NK-92 (cell line): ENCODE measurements around the gene RSPH6A.

ENCODE experiments used
- DNase-seq: peaks from one replicate; lab custom pipeline; 2025; ENCODE audit not compliant: unreplicated experiment; lab: John Stamatoyannopoulos, UW

The RSPH6A gene

DNA sequence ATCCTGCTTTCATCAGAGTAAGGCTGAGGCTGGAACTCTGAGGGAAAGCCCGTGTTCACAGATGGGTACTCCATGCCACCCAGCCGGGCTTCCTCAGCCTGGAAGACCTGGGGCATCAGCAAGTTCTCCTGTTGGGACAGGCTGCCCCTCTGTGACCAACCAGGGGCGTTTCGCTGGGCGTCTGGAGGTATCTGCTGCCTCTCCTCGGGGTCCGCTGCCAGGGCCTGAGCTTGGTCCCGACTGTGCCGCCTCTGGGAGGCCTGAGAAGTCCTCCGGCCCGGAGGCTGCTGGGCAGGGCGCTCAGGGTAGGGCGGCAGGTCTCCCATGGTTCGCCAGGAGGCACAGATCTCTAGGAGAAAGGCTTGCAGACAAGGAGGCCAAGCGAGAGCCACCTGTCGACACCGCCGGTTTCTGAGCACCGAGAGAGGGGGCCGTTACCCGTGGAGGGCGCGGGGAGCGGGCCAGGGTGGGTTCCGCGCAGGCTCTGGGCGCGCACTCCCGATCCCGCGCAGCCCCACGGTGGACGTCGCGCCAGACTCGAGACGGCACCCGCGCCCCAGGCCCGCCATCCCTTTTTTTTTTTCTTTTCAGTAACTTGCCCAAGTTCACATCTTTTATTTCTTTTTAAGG, at the start of gene RSPH6A:
TSS of gene RSPH6A (minus strand) at position 458 of the 630 bp plus-strand sequence. CDS start at position 326, 132 bp downstream.
- DNase-seq = no peak

DNA sequence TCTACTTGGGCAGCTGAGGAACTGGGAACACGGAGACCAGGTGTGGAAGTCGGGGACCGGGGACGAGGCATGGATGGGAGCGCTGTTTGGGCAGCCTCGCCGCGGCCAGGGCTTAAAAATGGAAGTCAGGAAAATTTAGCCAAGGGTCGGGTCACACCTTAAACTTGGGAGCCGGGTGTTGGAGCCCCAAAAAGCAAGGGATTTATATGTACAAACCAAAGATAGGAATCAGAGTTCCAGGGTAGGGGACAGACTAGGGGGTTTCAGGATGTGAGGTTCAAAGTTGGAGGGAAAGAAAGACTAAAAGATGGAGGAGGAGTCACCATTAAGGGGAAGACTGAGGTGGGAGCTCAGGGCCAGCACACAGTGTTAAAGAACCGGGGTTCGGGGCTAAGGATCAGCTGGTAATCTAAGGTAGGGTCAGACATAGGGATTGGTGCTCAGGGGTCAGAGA, 49.5 kb upstream of the RSPH6A start:
- no peak for DNase-seq

DNA sequence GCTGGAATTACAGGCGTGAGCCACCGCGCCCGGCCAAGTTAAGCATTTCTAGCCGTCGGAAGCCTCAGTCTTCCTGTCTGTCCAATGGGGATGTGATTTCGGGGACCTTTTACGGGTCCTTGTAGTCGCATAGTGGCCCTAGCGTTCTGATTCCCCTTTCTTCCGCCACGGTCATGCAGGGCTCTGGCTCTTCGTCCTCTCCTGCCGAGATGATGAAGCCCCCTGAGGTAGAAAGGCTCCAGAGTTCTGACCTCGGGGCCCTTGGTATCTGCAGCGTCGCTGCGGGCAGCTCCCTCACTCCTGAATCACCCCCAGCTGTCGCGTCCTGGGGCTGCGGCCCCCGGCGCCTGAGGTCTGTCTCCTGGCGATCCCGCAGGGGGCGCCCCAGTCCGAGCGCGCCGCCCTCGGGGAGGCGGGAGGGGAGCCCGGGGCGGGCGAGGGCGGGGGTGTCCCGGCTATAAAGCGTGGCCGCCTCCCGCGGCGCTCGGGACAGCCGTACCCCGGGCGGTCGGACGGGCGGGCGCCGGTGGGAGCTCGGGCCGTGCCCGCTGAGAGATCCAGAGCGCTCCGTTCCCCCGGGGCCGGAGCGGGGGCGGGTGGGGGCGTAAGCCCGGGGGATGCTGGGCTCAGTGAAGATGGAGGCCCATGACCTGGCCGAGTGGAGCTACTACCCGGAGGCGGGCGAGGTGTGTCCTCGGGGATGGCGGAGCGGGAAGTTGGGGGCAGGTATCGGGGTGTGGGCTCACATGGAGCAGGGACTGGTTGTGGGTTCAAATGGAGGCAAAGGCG, 48.9 kb upstream of the RSPH6A start, which contains the start of gene FOXA3:
TSS of gene FOXA3 (plus strand) at position 487 of the 789 bp plus-strand sequence. CDS start at position 618, 131 bp downstream.
- DNase-seq = no peak

DNA sequence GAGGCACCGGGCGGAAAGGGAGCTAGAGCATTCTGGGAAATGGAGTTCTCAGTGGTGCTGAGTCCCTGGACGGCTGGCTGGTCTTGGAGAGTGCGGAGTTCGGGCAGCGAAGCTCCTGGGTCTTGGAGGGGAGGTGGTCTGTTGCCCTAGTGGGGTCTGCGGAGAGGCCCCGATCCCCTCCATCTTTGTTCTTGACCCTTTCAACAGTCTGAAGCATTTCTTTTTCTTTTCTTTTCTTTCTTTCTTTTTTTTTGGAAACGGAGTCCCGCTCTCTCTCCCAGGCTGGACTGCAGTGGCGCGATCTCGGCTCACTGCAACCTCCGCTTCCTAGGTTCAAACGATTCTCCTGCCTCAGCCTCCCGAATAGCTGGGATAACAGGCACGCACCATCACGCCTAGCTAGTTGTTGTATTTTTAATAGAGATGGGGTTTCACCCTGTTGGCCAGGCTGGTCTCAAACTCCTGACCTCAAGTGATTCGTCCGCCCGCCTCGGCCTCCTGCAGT, 48.3 kb upstream of the RSPH6A start:
- DNase-seq = no peak

DNA sequence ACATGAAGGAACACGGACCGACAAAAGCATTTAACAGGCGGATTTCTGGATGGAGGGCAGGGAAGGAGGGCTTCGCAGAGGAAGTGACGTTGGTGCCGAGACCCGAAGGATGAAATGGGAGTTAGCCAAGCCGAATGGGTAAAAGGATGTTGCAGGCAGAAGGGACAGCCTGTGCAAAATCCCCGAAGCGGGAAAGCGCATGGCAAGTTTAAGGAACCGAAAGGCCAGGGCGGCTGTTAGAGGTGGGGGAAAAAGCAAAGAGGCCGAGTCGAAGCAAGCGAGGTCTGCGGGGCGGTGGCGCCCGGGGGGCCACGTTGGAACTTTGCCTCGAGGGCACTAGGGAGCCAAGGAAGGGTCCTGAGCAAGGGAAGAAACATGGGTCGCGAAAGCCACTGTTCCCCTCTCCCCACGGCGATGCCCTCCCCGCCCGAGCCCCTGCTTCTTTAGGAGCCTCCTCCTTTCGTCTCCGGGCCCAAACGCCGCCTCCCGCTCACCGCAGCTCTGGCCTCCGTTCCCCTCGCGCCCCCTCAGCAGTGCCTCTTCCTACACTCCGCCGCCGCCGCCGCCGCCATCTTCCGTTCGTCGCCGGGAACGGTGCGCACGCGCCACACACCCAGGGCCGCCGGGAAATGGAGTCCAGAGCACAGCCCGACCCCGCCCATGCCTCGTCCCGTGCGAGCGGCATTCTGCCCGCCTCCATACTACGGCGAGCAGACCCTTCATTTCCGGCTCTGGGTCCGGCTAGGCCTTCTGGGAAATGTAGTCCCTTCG, 47.6 kb upstream of the RSPH6A start, which contains the start of gene SYMPK:
TSS of gene SYMPK (minus strand) at position 584 of the 771 bp plus-strand sequence. CDS start 8,652 bp downstream, outside the sequence.
- DNase-seq = peak; percentile 93

DNA sequence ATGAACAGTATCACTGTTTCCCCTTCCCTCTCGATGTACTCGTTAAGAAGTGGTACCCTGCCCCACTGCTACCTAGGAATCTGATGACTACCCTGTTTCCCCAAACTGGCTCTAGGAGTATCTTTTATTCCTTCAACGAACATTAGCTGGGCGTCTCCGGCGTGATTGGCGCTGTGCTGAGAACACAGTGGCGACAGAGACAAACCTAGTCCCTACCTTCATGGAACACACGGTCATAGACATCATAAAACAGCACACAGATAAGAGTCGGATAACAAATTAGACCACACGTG, 47.1 kb upstream of the RSPH6A start:
- no peak for DNase-seq

DNA sequence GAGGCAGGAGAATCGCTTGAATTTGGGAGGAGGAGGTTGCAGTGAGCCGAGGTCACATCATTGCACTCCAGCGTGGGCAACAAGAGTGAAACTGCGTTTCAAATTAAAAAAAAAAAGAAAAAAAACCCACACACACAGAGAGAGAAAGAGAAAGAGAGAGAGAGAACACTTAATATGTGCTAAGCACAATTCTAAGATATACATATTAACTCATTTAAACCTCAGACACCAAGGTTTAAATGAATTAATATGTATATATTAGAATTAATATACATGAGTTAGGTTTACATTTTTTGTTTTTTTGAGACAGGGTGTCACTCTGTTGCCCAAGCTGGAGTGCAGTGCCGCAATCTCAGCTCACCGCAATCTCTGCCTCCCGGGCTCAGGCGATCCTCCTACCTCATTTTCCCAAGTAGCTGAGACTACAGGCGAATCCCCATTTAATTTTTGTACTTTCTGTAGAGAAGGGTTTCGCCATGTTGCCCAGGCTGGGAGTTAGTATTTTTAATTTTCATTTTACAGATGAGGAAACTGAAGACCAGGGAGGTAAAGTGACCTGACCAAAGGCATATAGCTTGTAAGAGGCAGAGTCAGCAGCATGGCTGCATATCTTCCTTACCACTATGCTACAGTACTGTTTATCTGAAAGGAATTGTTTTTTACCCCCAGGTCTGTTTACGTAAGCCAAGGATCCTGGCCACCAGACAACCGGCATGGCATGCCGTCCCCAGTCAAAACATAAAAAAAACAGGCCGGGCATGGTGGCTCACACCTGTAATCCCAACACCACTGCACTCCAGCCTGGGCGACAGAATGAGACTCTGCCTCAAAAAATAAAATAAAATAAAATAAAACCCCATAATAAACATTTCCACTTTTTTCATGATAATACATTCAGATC, 45.5 kb upstream of the RSPH6A start:
- no peak for DNase-seq

DNA sequence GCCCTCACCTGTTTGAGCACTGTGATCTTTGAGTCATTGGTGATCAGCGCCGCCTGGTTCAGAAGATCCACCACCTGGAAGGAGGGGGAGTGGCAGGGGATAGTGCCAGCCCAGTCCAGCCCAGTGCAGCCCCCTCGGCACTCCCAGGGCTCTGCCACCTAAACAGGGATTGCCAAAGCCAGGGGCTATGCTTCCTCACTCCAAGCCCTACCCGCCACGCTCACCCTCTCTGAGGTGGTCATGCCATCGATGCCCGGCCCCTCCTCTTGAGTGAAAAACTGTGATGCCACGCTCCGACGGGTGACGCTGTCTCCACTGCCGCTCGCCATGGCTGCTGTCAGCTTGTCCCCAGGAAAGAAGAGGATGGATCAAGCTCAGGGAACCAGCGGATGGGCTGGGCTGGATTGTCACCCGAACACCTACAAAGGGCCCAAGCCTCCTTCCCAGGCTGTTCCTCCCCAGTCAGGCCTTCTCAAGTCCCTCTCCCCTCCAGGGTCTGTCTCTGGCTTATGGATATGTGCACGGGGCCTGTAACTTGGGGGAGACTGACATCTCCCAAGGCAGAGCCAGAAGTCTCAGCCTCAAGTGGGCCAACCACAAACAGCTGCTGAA, 39.2 kb upstream of the RSPH6A start:
- DNase-seq = no peak

DNA sequence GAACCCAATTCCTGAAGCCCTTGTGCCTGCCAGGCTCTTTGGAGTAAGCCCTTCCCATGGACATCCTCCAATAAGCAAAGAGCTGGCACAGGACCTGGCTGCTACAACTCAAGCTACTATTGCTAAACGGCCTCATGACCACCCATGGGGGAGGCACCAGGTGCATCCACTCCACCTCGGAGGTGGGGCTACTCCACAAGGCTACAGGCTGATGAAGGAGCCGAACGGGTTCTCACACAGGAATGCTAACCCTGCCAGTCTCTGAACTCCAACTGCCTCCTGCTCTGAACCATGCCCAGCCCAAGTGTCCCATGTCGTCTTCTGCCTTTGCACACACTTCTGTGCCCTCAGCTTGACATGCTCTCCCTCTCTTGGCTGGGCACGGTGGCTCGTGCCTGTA, 37.9 kb upstream of the RSPH6A start:
- no peak for DNase-seq

DNA sequence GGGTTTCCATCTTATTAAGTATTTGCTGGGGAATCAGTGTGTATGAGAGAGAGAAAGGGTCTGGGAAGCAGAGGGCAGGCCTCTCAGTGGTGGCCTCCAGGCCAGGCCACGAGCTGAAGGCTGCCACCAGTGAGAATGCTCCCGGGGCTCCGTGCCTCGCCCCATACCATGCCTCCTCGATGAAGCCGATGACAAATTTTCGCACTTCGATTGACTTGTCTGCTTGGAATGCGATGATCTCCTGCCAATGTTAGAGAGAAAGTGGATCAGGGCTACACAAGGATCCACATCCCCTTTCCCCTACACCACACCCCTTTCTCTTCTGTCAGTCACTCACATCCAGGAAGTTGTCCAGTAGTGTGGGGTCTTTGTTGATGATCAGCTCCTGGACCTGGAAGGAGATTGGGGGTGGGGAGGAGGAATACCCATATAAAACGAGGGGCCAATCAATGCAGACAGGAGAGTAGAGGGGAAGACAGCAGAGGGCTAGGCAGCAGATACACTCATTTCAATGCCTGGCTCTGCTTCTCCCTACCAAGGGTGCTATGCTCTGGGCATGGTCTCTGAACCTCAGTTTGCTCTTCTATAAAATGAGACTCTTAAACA, 37.1 kb upstream of the RSPH6A start:
- no peak for DNase-seq

DNA sequence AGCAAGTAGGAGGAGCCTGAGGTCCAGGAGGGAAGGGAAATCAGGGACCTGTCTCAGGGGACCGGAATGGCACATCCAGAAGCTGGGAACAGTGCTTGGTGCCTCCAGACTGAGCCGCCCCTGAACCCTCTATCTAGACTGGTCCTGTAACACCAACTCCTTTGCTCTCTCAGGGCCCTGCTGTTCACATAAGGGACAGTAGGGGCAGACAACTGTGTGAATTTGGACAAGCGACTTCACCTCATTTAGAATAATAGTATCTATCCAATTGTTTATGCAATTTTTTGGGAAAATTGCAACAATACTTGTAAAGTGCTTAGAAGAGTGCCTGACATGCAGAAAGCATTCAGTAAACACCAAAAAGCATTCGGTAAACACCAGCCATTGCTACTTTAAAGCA, 33.8 kb upstream of the RSPH6A start:
- no peak for DNase-seq

DNA sequence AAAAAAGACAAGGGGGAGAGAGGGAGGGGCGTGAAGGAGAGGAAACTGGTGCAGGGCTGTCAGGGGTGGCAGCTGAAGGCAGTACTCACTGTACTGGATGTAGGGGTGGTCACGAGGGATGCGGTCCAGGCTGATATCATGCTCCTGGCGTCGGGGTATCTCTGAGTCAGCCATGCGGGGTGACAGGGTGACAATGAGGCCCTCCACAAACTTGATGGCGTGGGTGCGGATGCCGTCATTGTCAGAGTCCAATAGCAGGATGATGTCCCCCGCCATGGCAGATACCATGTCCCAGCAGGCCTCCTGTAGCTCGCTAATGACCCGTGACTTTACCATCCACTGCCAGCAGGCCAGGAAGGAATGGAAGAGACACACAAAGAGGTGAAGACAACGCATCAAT, 32.6 kb upstream of the RSPH6A start:
- DNase-seq = no peak

DNA sequence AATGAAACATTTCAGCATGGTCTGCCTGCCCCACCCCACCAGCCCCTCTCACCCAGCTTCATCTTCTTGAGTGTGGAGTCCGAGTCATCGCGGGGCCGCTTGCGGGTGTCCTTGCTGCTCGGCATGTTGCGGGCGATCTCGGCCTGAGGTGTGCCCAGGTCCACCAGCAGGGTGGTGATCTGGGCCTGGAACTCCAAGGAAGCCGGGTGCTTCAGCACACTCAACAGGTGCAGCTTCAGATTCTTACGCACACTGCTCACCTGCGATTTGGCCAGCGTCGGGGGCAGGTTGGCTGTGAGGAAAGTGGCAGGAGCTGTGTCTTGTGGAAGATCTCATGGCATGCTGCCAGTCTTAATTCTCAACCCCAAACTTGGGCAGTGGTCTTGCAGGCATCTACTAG, 27.1 kb upstream of the RSPH6A start:
- no peak for DNase-seq

DNA sequence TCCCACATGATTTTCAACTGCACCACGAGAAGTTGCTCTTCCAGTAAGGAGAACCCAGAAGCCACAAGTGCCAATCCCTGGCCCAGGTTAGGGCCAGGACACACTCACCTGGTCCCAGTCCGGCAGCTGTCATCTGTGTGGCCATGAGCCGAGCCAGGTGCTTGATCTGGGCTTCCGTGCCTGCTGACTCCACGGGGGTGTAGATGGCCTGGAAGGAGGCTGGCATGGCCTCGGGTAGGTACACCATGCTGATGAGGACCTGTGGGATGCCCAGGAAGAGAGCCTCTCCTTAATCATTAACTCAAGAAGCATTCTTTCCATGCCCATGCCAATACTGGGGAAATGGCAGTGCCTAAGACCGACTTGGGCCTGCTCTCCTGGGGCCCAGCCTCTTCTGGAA, 19.9 kb upstream of the RSPH6A start:
- DNase-seq = no peak

DNA sequence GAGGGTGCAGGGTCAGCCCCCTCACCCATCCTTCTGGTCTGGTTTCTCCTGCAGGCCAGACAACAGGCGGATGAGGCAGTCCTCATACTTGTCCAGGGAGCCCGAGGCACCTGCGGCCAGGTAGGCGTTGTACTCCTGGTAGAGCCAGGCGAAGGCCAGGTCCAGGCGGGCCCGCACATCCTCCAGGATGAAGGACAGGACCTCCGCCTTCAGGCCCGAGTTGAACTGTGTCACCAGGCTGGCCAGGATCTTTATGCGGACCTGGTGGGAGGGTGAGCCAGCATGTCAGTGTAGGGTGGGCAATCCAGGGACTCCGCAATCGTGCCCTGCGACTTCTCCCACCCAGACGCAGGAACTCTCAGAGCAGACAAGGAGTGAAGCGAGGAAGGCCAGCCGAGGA, 13.8 kb upstream of the RSPH6A start:
- no peak for DNase-seq

DNA sequence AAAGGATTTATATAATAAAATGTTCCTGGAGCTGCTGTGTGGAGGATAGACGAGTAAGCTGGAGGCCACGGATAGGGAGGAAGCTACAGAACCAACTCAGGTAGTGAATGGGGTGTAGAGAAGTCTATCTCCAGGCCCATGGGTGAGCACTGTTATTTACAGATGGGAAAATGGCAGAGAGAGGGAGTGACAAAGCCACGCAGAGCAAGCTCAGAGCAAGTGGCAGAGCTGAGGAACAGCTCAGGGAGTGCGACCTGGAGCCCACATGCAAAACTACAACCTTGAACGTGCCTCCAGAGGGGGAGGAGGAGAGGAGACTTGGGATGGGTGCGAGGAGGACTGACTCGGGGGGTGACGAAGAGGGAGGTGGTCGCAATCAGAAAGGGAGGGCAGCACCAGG, 13.4 kb upstream of the RSPH6A start:
- DNase-seq = no peak

DNA sequence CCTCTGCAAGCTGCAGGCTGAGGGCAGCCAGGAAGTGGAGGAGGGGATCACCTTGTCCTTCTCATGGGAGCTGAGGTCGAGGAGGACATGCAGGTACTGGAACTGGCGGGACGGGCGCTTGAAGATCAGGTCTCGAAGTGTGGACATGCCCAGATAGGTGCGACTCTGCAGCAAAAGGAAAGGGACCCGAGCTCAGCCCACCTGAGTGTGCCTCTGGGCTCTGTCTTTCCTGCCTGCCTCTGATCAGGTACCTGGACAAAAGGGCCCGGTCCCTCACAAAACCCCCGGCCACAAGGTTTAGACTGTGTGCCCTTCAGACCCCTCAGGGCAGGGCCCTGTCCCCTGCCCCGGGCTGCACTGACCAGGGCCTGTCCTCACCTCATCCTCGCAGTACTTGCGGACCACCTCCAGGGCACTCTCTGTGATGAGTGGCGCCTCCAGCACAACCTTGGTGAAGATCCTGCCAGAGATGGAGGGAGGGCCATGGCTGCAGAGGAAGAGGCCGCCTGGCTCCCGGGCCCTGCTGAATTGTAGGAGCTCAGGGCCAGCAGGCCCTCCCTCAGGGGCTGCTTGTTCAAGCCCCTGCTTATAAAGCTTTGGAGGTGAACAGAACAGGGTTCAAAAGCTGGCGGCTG, 12.5 kb upstream of the RSPH6A start:
- no peak for DNase-seq

DNA sequence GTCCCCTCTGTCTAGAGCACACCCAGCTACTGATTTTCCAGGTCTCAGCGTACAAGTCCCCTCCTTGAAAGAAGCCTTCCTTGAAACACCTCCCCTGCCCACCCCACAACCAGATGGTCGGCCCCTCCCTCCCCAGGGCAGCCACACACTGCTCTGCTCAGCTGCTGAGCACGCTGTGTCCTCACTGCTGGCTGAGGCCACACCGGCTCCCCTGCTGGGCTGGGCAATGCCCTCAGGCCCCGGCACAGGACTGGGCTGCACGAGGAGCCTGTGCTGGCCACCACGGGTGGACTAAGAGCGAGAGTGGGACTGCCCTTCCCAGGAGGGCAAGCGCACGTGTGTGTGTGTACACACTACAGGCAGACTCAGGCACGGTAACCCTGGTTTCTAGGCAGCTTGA, 11.8 kb upstream of the RSPH6A start:
- DNase-seq = no peak
